Tibial nerve (tissue), 4 donors: Measurements from ENCODE around the gene EMILIN2. TPM values are rescaled to one million over a fixed set of nuclear protein-coding genes. Genes with fewer than 3 reads are reported as not detected.

Source experiments
- DNase-seq, 2 donors: peaks; one replicate each; pipeline ENCODE4 v3.0.0-alpha.2; 2019; ENCODE audit warnings: low spot score in 2 of 2
- H3K27ac ChIP-seq, 4 donors: fragments of 200-600 bp; sonication (generic) in 3 of 4; one replicate each; pipeline ENCODE4 v1.5.1; 2017 to 2019; ENCODE audit warnings: mild to moderate bottlenecking in 1 of 4
- H3K27me3 ChIP-seq, 2 donors: fragments of 200-600 bp; sonication (generic) in 1 of 2; one replicate each; pipeline versions ENCODE4 v1.5.1 to v1.6.0; 2017 to 2019
- H3K36me3 ChIP-seq, 3 donors: fragments of 200-600 bp; sonication (generic); one replicate each; pipeline ENCODE4 v1.5.1; 2018 to 2019
- H3K4me1 ChIP-seq, 4 donors: fragments of 200-600 bp; sonication (generic) in 3 of 4; one replicate each; pipeline ENCODE4 v1.5.1; 2017 to 2019
- H3K4me3 ChIP-seq, 4 donors: fragments of 200-600 bp; sonication (generic) in 3 of 4; one replicate each; pipeline ENCODE4 v1.5.1; 2017 to 2019; ENCODE audit warnings: mild to moderate bottlenecking in 1 of 4, moderate library complexity in 1 of 4
- H3K9me3 ChIP-seq, 4 donors: fragments of 200-600 bp; sonication (generic) in 3 of 4; one replicate each; pipeline ENCODE4 v1.5.1; 2017 to 2019
- CTCF ChIP-seq, 5 experiments: fragments of 200-600 bp in 3 of 5; fragments of 450-650 bp in 2 of 5; sonication (generic) in 3 of 5; IDR thresholded peaks; one replicate each; pipeline ENCODE4 v1.5.1; 2016 to 2019; ENCODE audit warnings: antibody characterized with exemption in 5 of 5, mild to moderate bottlenecking in 3 of 5, moderate library complexity in 2 of 5
- EP300 ChIP-seq, 2 donors: sonication (generic); formaldehyde crosslinking; IDR thresholded peaks; one replicate each; pipeline ENCODE4 v1.6.1; 2017; ENCODE audit warnings: antibody characterized with exemption in 2 of 2, mild to moderate bottlenecking in 1 of 2
- POLR2A ChIP-seq, 2 donors: fragments of 450-650 bp; IDR thresholded peaks; one replicate each; pipeline ENCODE4 v1.6.1; 2017; ENCODE audit warnings: antibody characterized with exemption in 2 of 2, mild to moderate bottlenecking in 2 of 2, moderate library complexity in 2 of 2
- WGBS, 2 donors: methylation state at CpG; one replicate each; pipeline ENCODE4 v1.1.5; 2018; 5-methylcytosine and 5-hydroxymethylcytosine counted together
- total RNA-seq, 4 donors: library from RNA; depleted of rRNA; stranded (reverse); fragments of >200 nt; gene quantifications; one replicate each; pipeline ENCODE4 v1.1.0, GENCODE V29; 2016

EMILIN2 gene
- total RNA-seq, 4 donors from 2014 or later: 29.1 to 70.8 (median 36.3) TPM

- no peak for TF ChIP-seq POLR2A (IDR thresholded peaks at IDR 0.05)
- TF ChIP-seq CTCF (IDR thresholded peaks at IDR 0.05): no peak
- TF ChIP-seq EP300 (IDR thresholded peaks at IDR 0.05): no peak
- Histone ChIP-seq H3K4me3 (no peak overlapping the region), H3K27me3 (no peaks in the 10 kb centered on the region), H3K27ac (no peak overlapping the region), H3K4me1 (peaks cover 0 to 12% (median 3%) of the 10 kb centered on the region in 4 donors), H3K9me3 (peaks cover 0 to 5% (median 0%) of the 10 kb centered on the region in 4 donors), H3K36me3 (no peaks in the 10 kb centered on the region)
- 63 to 73% methylated on average over 10 of the region's 10 CpGs for WGBS, 2 donors
- no peak for DNase-seq
These were observed 36.4 kb downstream of the EMILIN2 start for GRCh38 chr18:2883076-2883735.

- WGBS, 2 donors: 95 to 97% methylated on average over 13 of the region's 13 CpGs
- peaks cover 0 to 12% (median 3%) of the 10 kb centered on the region in 4 donors for H3K4me1 ChIP-seq
These were observed 38.0 kb downstream of the EMILIN2 start for GRCh38 chr18:2884706-2885285.

GRCh38 chr18:2887470-2887869 lies 40.7 kb downstream of the EMILIN2 start:
- no peak overlapping the region for H3K27ac ChIP-seq
- DNase-seq: no peak
- H3K4me3 ChIP-seq: no peak overlapping the region
- WGBS, 2 donors: 73 to 83% methylated on average over 4 of the region's 4 CpGs
- peaks cover 0 to 6% (median 0%) of the 10 kb centered on the region in 4 donors for H3K4me1 ChIP-seq
- H3K36me3 ChIP-seq: peaks cover 0 to 9% (median 0%) of the 10 kb centered on the region in 3 donors
- TF ChIP-seq POLR2A (IDR thresholded peaks at IDR 0.05) (no peak), EP300 (IDR thresholded peaks at IDR 0.05) (no peak), CTCF (IDR thresholded peaks at IDR 0.05) (no peak)
- H3K27me3 ChIP-seq: no peaks in the 10 kb centered on the region
- H3K9me3 ChIP-seq: peaks cover 0 to 5% (median 0%) of the 10 kb centered on the region in 4 donors

More at GRCh38 chr18:2884706-2885285, 38.0 kb downstream of the EMILIN2 start:
- Histone ChIP-seq H3K27me3 (no peaks in the 10 kb centered on the region), H3K9me3 (peaks cover 0 to 5% (median 0%) of the 10 kb centered on the region in 4 donors), H3K27ac (no peak overlapping the region), H3K36me3 (no peaks in the 10 kb centered on the region), H3K4me3 (no peak overlapping the region)
- no peak for DNase-seq
- TF ChIP-seq POLR2A (IDR thresholded peaks at IDR 0.05) (no peak), CTCF (IDR thresholded peaks at IDR 0.05) (no peak), EP300 (IDR thresholded peaks at IDR 0.05) (no peak)

- TF ChIP-seq EP300 (IDR thresholded peaks at IDR 0.05) (no peak), CTCF (IDR thresholded peaks at IDR 0.05) (no peak), POLR2A (IDR thresholded peaks at IDR 0.05) (no peak)
- Histone ChIP-seq H3K4me1 (peaks cover 0 to 4% (median 0%) of the 10 kb centered on the region in 4 donors), H3K27ac (no peak overlapping the region), H3K9me3 (peaks cover 0 to 5% (median 0%) of the 10 kb centered on the region in 4 donors), H3K4me3 (no peak overlapping the region), H3K36me3 (peaks cover 0 to 9% (median 0%) of the 10 kb centered on the region in 3 donors), H3K27me3 (no peaks in the 10 kb centered on the region)
- DNase-seq: no peak
- WGBS, 2 donors: 38 to 47% methylated on average over 3 of the region's 3 CpGs
These were observed 43.0 kb downstream of the EMILIN2 start for GRCh38 chr18:2889761-2890192.

- Histone ChIP-seq H3K9me3 (peaks cover 0 to 5% (median 0%) of the 10 kb centered on the region in 4 donors), H3K27ac (no peak overlapping the region), H3K36me3 (peaks cover 0 to 9% (median 0%) of the 10 kb centered on the region in 3 donors), H3K27me3 (no peaks in the 10 kb centered on the region), H3K4me3 (no peak overlapping the region), H3K4me1 (peaks cover 0 to 4% (median 0%) of the 10 kb centered on the region in 4 donors)
- DNase-seq: no peak
- TF ChIP-seq CTCF (IDR thresholded peaks at IDR 0.05) (no peak), EP300 (IDR thresholded peaks at IDR 0.05) (no peak), POLR2A (IDR thresholded peaks at IDR 0.05) (no peak)
- WGBS, 2 donors: 90 to 97% methylated on average over 5 of the region's 5 CpGs
These were observed 43.8 kb downstream of the EMILIN2 start for GRCh38 chr18:2890606-2891005.
